Stimulated activated CD4-positive, alpha-beta T cell treated with anti-CD3 and anti-CD28 coated beads, Interleukin-1b, Interleukin-23, amount 100 ng/mL, for 48 hours (primary cell): Measurements from ENCODE around the gene GJB4.

Experiments
- DNase-seq: peaks from one replicate; pipeline ENCODE4 v3.0.0-alpha.2; 2020

GJB4 gene

GRCh38 chr1:34779962-34780361, 20.4 kb downstream of the GJB4 start:
- no peak for DNase-seq

GRCh38 chr1:34780528-34780927, 21.0 kb downstream of the GJB4 start:
- DNase-seq: no peak

GRCh38 chr1:34781071-34781843, 21.7 kb downstream of the GJB4 start, which contains the start of gene GJB3:
TSS of gene GJB3 (plus strand) at chr1:34781214. CDS start at chr1:34784763, 3,549 bp downstream.
- no peak for DNase-seq

GRCh38 chr1:34781844-34782391, 22.4 kb downstream of the GJB4 start:
- no peak for DNase-seq

- DNase-seq: no peak
These were observed 25.2 kb downstream of the GJB4 start for GRCh38 chr1:34784751-34785221.

- no peak for DNase-seq
These were observed 25.8 kb downstream of the GJB4 start for GRCh38 chr1:34785231-34785874.

GRCh38 chr1:34785875-34786470, 26.4 kb downstream of the GJB4 start:
- no peak for DNase-seq

- DNase-seq: peak; percentile 72
These were observed 27.2 kb downstream of the GJB4 start for GRCh38 chr1:34786521-34787325.

- no peak for DNase-seq
These were observed 28.2 kb downstream of the GJB4 start for GRCh38 chr1:34787461-34788420.

- no peak for DNase-seq
These were observed 31.4 kb downstream of the GJB4 start for GRCh38 chr1:34790985-34791384.

GRCh38 chr1:34792424-34792823, 32.9 kb downstream of the GJB4 start:
- DNase-seq: no peak

- DNase-seq: no peak
These were observed 33.6 kb downstream of the GJB4 start, which contains the start of gene GJA4 for GRCh38 chr1:34792868-34793727. TSS of gene GJA4 (plus strand) at chr1:34792999. CDS start at chr1:34794214, 1,215 bp downstream.

- DNase-seq: no peak
These were observed 34.7 kb downstream of the GJB4 start for GRCh38 chr1:34794001-34794789.

- DNase-seq: no peak
These were observed 35.2 kb downstream of the GJB4 start for GRCh38 chr1:34794790-34795180.

GRCh38 chr1:34795916-34796315, 36.4 kb downstream of the GJB4 start:
- DNase-seq: no peak

GRCh38 chr1:34796990-34797389, 37.5 kb downstream of the GJB4 start:
- DNase-seq: no peak

- no peak for DNase-seq
These were observed 40.7 kb downstream of the GJB4 start for GRCh38 chr1:34800214-34800613.

GRCh38 chr1:34803770-34804169, 44.2 kb downstream of the GJB4 start:
- DNase-seq: no peak

GRCh38 chr1:34806396-34806795, 46.9 kb downstream of the GJB4 start:
- DNase-seq: no peak
